HFFc6 (cell line): ENCODE results near the gene PROM1. TPM values are rescaled to one million over a fixed set of nuclear protein-coding genes. Genes with fewer than 3 reads are reported as not detected.

Experiments used
- DNase-seq: peaks from one replicate; pipeline ENCODE4 v3.0.0-alpha.2; 2018
- H3K27ac Mint-ChIP-seq: 2 replicates; pipeline ENCODE4 v1.8.0; 2020; ENCODE audit warnings: mild to moderate bottlenecking, mixed read lengths
- H3K27me3 Mint-ChIP-seq: 2 replicates; pipeline ENCODE4 v1.8.0; 2021; ENCODE audit warnings: mild to moderate bottlenecking, moderate library complexity, mixed read lengths; ENCODE audit not compliant: insufficient read depth
- H3K36me3 Mint-ChIP-seq: 2 replicates; pipeline ENCODE4 v1.8.0; 2021; ENCODE audit warnings: low read depth, mixed read lengths
- H3K4me1 Mint-ChIP-seq: 2 replicates; pipeline ENCODE4 v1.8.0; 2020; ENCODE audit warnings: low read depth, mixed read lengths
- H3K4me3 Mint-ChIP-seq: 2 replicates; pipeline ENCODE4 v1.8.0; 2020; ENCODE audit warnings: mild to moderate bottlenecking, moderate library complexity, mixed read lengths
- H3K9me3 Mint-ChIP-seq: 2 replicates; pipeline ENCODE4 v1.8.0; 2020; ENCODE audit warnings: mild to moderate bottlenecking, mixed read lengths
- total RNA-seq, 6 experiments: library from RNA; stranded (reverse); fragmentation: NEBNext Ultra II Directional; extraction: Animal tissue kit (Norgen Biotek cat#: 25700); gene quantifications; 2 replicates in 1 of 6; 3 replicates in 5 of 6; pipeline ENCODE4 v1.2.3, GENCODE V29; 2021
- TF ChIP-seq, protein P1 (sequence below): fragments of 200-600 bp; sonication (generic); IDR thresholded peaks from 2 replicates; pipeline ENCODE4 v1.5.0; 2021; ENCODE audit warnings: antibody characterized with exemption, mild to moderate bottlenecking

The PROM1 gene
- total RNA-seq, 6 experiments from 2014 or later = 0.28 TPM; not detected in 5

DNA sequence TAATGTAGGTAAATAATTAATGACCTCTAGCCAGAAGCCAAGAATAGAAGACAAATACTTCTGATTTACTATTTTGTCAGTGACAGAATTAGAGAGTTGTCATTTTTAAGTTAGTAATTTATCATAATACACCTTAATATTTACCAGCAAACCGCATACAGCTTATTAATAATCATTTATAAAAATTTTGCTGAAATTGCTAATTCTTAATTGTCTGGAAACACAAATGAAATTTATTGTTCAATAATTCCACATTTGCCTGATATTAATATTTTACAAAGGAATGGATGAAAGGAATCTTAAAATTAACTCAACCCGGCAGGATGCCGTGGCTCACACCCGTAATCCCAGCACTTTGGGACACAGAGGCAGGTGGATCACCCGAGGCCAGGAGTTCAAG lies 44.7 kb downstream of the PROM1 start:
- H3K36me3 Mint-ChIP-seq = no peaks in the 10 kb centered on the region
- no peaks in the 10 kb centered on the region for H3K9me3 Mint-ChIP-seq
- no peak for DNase-seq
- H3K4me3 Mint-ChIP-seq = no peak overlapping the region
- H3K4me1 Mint-ChIP-seq = 0 out of 2 replicates have a peak, but pooled peaks cover 3% of the 10 kb centered on the region
- TF ChIP-seq, protein P1, sequence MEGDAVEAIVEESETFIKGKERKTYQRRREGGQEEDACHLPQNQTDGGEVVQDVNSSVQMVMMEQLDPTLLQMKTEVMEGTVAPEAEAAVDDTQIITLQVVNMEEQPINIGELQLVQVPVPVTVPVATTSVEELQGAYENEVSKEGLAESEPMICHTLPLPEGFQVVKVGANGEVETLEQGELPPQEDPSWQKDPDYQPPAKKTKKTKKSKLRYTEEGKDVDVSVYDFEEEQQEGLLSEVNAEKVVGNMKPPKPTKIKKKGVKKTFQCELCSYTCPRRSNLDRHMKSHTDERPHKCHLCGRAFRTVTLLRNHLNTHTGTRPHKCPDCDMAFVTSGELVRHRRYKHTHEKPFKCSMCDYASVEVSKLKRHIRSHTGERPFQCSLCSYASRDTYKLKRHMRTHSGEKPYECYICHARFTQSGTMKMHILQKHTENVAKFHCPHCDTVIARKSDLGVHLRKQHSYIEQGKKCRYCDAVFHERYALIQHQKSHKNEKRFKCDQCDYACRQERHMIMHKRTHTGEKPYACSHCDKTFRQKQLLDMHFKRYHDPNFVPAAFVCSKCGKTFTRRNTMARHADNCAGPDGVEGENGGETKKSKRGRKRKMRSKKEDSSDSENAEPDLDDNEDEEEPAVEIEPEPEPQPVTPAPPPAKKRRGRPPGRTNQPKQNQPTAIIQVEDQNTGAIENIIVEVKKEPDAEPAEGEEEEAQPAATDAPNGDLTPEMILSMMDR = no peak
- peaks cover 24% of the 10 kb centered on the region for H3K27me3 Mint-ChIP-seq
- H3K27ac Mint-ChIP-seq = no peak overlapping the region

DNA sequence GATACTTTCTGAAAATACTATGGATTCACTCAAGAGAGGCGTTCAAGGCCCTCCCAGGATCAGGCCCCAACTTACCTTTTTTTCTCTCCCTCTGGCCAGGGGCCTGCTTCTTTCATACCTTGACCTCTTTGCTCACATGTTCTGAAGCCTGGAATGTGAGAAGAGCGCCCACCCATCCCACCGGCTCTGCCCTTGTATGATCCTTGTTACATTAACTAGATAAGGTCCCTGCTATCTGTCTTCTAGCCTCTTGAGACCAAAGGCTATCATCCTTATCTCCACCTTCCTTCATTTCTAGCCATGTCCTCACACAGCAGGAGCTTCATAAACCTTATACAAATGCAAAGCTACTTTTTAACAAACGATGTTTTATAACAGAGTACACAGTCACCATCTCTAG lies 45.9 kb downstream of the PROM1 start:
- Mint-ChIP-seq H3K4me3 (no peak overlapping the region), H3K36me3 (no peaks in the 10 kb centered on the region)

DNA sequence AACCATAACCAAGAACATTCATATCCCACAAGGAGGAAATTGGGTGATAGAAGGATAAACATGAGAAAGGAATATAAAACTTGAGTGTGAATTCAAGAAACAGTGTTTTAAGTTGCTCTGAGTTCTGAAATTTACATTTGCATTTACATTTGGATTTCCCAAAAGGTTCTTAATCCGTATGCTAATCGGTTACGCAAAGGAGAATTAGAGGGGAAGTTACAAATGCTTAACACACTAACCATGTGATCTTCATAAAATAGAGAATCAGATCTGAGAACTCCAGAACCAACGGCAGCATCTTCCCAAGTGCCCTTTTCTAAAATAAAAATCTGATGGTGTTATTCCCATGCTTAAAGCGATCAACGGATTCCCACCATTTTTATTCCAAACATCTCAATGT lies 48.0 kb downstream of the PROM1 start:
- TF ChIP-seq, protein P1 = no peak
- H3K27ac Mint-ChIP-seq = no peak overlapping the region
- no peaks in the 10 kb centered on the region for H3K36me3 Mint-ChIP-seq

More for the DNA sequence above, 45.9 kb downstream of the PROM1 start:
- no peaks in the 10 kb centered on the region for H3K9me3 Mint-ChIP-seq
- 0 out of 2 replicates have a peak, but pooled peaks cover 6% of the 10 kb centered on the region for H3K4me1 Mint-ChIP-seq
- no peak for DNase-seq
- H3K27ac Mint-ChIP-seq = no peak overlapping the region
- TF ChIP-seq, protein P1 = no peak
- H3K27me3 Mint-ChIP-seq = peaks cover 21% of the 10 kb centered on the region

DNA sequence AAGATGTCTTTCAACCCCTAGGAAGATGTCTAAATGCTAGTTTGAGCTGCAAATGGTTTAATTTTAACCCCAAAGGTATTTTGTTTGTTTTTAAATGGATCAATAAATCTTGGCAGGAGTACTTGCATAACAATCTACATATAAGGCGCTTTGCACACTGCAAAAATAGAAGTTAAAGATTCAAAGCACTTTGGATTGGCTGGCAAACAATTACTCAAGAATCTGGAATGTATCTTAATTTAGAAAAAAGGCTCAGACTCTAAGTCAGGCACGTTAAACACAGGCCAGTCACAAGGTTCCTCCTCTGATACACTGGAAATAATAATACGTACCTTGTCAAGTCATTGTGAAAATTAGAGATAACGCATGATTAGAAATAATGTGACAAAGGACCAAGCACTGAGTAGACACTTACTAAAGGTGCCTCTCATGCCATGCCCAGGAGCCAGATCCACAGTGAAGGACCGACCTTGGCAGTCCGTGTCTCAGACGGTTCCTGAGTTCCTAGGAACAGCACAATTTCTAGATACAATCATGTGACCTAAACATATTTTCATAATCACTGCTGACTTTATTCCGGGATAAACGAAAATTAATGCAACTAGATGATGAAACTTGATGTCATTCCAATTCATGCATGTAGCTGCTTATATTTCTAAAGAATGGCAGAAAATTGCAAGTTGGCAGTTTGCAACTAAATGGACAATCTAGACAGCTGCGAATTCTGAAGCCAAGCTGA lies 49.6 kb downstream of the PROM1 start:
- Mint-ChIP-seq H3K36me3 (no peaks in the 10 kb centered on the region), H3K4me1 (peaks cover 15% of the 10 kb centered on the region), H3K4me3 (no peak overlapping the region), H3K27me3 (peaks cover 17% of the 10 kb centered on the region), H3K27ac (no peak overlapping the region), H3K9me3 (no peaks in the 10 kb centered on the region)
- DNase-seq = no peak
- TF ChIP-seq, protein P1 = no peak

More for the DNA sequence above, 48.0 kb downstream of the PROM1 start:
- DNase-seq = no peak
- 0 out of 2 replicates have a peak, but pooled peaks cover 6% of the 10 kb centered on the region for H3K4me1 Mint-ChIP-seq
- H3K27me3 Mint-ChIP-seq = peaks cover 21% of the 10 kb centered on the region
- no peaks in the 10 kb centered on the region for H3K9me3 Mint-ChIP-seq
- no peak overlapping the region for H3K4me3 Mint-ChIP-seq

DNA sequence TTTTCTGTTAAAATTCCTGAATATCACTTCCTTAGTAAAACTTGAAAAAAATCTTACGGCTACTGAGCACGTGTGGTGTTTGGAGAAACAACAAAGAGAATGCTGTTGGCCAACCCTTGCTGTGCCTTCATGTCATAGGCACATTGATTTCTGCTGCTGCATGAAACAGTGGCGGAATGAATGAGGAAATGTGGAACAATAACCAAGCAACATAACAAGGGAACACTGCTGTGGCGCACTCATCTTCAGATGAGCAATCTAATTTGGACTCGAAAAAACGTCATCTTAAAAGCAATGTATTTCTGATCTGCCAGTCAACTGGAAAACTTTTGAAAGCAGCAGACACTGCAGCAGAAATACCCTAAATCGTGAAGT lies 51.4 kb downstream of the PROM1 start:
- Mint-ChIP-seq H3K4me1 (peaks cover 23% of the 10 kb centered on the region), H3K4me3 (no peak overlapping the region), H3K36me3 (no peaks in the 10 kb centered on the region), H3K27ac (no peak overlapping the region), H3K9me3 (no peaks in the 10 kb centered on the region), H3K27me3 (peaks cover 16% of the 10 kb centered on the region)
- DNase-seq = no peak
- TF ChIP-seq, protein P1 = no peak
